ENCODE measurements around the gene VPS35L.

Gene VPS35L, protein sequence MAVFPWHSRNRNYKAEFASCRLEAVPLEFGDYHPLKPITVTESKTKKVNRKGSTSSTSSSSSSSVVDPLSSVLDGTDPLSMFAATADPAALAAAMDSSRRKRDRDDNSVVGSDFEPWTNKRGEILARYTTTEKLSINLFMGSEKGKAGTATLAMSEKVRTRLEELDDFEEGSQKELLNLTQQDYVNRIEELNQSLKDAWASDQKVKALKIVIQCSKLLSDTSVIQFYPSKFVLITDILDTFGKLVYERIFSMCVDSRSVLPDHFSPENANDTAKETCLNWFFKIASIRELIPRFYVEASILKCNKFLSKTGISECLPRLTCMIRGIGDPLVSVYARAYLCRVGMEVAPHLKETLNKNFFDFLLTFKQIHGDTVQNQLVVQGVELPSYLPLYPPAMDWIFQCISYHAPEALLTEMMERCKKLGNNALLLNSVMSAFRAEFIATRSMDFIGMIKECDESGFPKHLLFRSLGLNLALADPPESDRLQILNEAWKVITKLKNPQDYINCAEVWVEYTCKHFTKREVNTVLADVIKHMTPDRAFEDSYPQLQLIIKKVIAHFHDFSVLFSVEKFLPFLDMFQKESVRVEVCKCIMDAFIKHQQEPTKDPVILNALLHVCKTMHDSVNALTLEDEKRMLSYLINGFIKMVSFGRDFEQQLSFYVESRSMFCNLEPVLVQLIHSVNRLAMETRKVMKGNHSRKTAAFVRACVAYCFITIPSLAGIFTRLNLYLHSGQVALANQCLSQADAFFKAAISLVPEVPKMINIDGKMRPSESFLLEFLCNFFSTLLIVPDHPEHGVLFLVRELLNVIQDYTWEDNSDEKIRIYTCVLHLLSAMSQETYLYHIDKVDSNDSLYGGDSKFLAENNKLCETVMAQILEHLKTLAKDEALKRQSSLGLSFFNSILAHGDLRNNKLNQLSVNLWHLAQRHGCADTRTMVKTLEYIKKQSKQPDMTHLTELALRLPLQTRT

DNA sequence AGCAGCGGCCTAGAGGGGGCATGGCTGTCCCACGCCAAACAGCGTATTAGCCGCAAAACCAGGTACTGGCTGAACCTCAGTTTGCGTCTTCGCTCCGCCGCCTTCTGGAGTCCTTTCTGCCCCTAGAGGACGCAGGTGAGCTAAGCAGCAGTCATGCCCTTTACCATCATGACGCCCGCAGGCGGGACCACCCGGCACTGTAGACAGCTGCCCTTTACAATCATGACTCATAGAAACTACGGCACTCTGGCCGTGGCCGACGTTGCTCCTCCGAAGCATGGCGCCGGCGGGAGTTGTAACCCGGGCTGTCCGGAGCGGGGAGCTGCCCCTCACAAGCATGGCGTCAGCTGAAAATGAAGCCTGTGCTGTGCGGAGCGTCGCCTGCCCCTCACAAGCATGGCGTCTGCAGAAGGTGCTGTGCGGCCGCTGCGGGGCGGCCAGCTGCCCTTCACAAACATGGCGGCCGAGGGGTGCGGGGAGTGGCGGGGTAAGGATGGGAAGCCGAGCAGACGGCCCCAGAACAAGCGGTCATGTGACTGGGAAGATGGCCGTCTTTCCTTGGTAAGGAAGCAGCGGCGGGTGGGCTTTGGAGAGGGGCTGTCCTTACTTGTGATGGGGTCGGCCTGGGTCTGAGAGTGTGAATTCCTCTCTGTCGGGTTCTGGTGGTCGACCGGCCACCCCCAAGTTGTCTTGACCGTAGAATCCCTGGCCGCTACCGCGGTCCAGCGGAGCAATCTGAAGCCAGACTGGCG is at the start of gene VPS35L:
Gene VPS35L, plus strand, starts transcription at position 518 of the 752 bp plus-strand sequence. Its CDS starts 27 bp downstream, at position 545.
- DNase-seq: peak; percentile 99

DNA sequence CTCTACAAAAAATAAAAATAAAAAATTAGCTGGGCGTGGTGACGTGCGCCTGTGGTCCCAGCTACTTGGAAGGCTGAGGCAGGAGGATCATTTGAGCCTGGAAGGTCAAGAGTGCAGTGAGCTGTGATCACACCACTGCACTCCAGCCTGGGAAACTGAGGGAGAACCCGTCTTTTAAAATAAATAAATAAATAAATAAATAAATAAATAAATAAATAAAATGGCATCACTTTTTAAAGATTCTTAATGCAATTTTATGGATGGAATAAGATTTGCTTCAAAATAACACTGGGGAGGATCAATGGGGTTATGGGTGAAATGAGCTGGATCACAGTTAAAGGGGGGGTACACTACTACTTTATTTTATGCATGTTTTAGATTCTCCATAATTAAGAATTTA is 48.5 kb upstream of the VPS35L start:
- no peak for DNase-seq

DNA sequence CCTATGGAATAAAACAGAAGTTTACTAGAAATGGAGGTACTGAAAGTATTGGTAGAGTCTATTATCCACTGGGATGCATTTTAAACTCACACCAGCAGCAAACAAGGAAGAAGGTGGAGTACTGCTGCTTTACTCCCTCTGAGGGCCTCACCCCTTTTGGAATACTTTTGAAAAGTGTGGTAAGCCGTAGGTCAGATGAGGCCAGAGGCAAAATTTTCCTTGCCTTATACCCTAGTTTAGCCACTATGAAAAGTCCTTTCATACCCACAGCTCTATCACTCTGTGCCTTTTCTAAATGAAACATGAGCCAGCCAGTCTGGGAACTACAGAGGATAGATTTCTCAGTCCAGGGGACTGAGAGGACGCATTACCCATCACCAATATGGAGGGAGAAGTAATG is 47.6 kb upstream of the VPS35L start:
- DNase-seq: no peak

DNA sequence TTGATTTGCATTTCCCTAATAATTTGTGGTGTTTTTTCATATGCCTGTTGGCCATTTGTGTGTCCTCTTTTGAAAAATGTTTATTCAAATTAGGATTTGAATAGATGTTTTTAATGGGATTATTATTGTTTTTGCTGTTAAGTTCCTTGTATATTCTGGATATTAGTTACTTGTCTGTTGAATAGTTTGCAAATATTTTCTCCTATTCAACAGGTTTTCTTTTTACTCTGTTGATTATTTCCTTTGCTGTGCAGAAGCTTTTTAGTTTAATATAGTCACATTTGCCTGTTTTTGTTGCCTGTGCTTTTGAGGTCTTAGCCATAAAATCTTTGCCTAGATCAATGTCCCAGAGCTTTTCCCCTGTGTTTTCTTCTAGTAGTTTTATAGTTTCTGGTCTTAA is 43.2 kb upstream of the VPS35L start:
- no peak for DNase-seq

DNA sequence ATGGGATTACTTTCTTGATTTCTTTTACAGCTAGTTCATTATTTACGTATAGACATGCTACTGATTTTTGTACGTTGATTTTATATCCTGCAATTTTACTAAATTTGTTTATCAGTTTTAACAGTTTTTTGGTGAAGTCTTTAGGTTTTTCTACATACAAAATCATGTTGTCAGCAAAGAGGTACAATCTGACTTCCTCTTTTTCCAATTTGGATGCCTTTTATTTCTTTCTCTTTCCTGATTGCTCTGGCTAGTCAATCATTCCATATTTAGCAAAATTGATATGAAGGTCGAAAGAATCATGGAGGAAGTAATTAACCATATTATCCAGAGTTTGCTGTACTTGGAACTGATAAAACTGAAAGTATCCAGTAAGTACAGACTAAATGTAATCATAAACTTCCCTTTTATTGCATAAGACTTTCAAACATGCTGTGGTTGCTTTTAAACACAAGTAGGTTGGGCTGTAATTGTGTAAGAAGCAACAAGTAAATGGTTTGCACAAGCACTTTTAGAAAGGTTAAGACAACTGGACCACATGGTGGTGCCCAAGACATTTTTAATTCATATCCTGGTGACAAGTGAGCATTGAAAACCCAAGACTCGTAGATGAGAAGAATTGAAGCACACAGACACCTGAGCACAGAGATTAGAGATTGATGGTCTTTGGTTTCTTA is 42.0 kb upstream of the VPS35L start:
- peak; percentile 83 for DNase-seq

DNA sequence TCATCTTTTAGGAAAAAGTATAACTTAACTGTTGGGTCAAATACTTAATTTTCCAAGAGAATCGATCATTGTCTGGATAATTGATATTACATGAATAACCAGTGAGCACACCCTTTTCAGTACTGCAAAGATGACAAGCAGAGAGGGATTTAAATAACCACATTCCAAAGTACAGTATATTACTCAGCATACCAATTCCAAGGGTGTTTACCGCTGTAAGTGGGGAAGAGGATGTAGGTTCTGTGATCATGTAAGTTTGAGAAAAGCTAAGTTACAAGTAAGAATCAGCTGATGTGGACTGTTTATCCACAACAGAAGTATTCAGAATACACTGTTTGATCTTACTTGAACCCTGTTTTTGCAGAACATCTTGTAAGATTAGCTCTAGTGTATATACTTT is 39.7 kb upstream of the VPS35L start:
- no peak for DNase-seq

DNA sequence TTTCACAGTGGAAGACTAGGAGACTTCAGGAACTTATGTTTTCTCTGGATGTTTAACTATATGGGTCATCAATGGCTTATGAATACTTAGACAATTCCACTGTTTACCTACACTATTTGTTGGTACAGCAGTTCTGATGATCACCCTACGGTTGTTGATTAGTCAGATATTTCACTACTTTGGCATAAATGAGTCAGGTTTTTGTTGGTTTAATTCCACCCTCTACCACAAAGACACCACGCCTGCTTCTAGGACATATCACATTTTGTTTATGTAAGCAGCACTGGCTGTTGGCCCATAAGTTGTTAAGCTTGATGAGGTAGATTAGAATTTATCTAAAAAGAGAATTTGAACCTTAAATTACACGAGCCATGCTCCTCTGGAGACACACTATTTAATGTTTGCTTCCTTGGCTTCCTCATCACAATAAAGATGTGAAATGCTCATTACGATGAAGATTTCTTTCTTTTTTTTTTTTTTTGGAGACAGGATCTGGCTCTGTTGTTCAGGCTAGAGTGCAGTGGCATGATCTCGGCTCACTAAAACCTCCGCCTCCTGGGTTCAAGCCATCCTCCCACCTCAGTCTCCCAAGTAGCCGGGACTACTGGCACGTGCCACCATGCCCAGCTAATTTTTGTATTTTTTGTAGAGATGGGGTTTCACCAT is 37.9 kb upstream of the VPS35L start:
- peak; percentile 80 for DNase-seq

DNA sequence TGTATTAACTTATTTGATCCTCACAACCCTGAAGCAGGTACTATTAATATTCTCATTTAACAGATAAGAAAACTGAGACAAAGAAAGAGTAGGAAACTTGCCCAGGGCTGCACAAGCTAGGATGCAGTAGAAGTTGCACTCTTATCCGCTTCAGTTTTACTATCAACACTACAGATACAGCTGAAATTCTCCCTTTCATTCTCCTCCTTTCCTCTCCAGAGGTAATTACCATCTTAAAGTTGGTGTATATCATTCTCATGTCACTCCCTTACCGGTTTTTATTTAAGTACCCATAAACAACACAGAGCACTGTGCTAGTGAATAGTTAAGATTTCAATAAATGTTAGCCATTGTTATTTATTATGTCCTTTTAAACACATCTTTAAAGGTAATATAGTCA is 37.1 kb upstream of the VPS35L start:
- DNase-seq: no peak

DNA sequence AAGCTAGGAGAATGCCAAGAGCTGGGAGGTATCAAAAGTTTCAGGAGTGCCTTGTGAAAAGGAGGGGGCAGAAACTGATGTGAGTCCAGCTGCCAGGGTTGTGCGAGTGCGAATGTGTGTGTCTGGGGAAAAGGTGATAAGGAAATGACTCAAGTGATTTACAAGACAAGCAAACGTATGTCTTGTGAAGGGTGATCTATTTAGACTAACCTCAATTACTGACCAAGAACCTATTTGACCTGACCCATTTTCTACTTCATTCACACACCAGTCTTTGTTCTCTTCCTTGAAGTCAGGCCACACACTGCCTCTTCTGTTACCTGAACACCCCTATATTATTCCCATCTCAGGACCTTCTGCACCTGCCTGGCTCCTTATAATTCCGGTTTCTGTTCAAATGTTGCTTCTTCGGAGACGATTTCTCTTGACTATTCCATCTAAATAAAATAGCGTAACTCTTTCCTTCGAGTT is 34.6 kb upstream of the VPS35L start:
- peak; percentile 89 for DNase-seq

DNA sequence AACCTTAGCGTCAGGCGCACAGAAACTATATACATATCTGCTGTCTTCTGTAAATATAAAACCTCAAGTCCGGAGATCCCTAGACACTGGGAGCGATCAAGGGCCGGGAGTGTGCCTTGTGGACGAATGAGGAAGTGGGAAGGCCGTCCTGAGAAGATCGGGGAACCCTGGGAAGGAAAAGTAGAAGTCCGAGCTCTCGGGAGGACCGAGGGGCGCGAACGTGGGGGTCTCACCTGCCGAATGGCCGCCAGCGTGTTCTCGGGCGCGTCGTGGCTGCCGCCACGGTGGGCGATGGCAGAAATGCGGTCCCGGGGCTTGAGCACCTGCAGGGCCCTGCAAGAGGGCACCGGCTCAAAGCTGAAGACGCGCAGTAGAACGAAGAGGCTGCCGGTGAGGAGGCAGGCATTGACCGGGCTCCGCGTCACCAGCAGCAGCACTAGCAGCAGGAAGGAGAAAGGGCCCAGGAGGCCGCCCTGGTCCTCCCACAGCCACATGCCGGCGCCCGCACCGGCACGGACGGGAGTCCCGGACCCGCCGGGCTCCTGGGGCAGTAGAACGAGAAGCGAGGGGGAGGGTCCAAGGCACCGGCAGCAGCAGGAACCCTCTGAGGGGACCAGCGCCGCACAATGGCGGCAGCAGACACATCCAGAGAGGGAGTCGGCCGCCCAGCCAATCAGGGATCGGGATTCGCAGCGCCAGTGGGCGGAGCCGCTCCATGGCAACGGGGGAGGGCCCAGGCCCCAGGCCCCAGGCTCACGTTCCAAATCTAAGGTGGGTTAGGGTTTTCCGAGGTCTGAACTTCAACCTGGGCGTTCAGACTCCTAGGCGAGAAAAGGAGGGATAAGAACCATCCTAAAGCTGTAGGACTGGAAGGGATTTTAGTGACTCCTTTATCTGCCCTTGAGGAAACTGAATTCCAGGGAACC is 33.8 kb upstream of the VPS35L start, which contains the start of gene GDE1:
Gene GDE1, minus strand, starts transcription at position 628 of the 926 bp plus-strand sequence. Its CDS starts 134 bp downstream, at position 494.
- DNase-seq: peak; percentile 96

DNA sequence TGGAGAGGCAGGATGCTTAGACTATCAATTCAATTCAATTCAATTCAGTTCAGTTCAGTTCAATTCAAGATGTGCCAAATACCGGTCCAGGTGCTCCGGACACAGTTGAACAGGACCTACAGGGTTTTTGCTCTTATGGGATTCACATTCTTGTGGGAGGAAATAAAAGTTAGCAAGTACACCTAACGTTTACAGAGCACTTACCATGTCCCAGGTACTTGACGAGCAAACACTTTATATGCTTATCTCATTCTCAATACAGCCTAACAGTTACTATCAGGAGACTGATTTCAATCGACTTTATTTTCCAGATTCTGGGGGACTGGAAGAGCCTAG is 33.1 kb upstream of the VPS35L start:
- no peak for DNase-seq

DNA sequence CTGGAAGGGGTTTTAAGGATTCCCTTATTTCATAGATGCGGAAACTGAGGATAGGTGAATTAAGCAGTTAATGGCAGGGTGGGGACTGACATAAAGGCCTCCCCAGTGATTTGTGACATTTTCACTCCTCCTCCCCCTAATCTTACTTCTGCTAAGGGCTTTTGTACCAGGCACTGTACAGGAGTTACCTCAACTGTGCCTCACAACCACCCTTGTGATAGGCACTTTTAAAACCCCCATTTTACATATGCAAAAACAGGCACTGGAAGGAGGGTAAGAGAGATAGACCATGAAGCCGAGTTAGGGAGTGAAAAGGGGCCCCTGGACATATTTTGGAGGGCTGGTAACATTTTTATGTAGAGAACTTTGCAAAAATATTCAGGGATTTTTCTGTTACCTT is 32.7 kb upstream of the VPS35L start:
- peak; percentile 18 for DNase-seq

DNA sequence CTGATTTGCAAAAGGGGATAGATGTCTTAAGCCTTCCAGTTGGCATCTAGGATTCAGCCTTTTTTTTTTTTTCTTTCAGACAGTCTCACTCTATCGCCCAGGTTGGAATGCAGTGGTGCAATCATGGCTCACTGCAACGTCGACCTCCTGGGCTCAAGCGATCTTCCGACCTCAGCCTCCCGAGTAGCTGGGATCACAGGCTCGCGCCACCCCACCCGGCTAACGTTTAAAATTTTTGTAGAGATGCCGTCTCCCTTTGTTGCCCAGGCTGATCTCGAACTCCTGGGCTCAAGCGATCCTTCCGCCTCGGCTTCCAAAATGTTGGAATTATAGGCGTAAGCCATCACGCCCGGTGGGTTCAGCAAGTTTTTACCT is 32.3 kb upstream of the VPS35L start:
- DNase-seq: no peak

DNA sequence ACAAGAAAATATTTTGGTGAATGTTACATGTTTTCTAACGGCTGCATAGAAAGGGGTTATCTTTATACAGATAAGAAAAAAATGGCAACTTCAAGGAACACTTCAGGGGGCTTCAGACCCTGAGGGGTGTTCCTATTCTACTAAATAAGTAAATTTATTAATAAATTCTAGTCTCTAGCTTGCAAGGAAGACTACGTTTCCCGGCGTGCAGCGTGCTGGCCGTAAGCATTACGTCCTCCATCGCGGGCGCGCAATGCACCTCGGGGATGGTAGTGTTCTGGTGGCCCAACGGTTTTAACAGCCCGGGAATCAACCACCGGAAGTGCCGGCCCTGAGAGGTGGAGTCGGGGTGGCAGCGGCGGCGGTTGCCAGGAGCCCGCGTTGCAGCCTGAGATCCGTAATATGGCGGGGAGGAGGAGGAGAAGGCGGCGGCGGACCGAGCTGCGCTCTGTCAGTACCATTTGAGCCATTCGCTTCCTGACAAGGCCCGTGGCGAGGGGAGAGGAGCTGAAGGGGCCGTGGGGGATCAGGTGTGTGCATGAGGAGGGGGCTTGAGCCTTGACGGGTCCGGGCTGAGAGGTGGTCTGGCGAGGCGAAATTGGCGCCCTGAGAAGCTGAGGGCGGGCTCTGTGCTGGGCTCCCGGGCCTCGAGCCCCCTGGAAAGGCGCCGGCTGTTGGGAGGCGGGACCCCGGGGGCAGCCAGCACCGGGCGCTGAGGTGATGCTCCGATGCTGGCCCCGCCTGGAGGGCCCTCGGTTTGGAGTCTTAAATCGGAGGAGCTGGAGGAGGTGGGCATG is 31.7 kb upstream of the VPS35L start, which contains the start of gene CCP110:
Gene CCP110, plus strand, starts transcription at position 384 of the 797 bp plus-strand sequence. CDS start 3,940 bp downstream, outside the sequence.
- peak; percentile 99 for DNase-seq

DNA sequence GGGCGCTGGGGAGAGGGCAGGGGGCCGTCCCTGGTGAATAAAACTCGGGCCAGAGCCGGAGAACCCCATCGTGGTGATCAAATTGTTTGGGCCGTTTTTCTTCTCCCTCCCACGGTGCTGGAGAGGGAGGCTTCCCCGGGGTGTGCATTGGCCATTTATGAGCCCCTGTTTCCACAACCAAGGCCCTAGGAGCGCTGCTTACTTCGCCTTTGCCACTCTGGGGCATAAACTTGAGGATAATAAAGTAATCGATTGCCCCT is 31.2 kb upstream of the VPS35L start:
- no peak for DNase-seq

DNA sequence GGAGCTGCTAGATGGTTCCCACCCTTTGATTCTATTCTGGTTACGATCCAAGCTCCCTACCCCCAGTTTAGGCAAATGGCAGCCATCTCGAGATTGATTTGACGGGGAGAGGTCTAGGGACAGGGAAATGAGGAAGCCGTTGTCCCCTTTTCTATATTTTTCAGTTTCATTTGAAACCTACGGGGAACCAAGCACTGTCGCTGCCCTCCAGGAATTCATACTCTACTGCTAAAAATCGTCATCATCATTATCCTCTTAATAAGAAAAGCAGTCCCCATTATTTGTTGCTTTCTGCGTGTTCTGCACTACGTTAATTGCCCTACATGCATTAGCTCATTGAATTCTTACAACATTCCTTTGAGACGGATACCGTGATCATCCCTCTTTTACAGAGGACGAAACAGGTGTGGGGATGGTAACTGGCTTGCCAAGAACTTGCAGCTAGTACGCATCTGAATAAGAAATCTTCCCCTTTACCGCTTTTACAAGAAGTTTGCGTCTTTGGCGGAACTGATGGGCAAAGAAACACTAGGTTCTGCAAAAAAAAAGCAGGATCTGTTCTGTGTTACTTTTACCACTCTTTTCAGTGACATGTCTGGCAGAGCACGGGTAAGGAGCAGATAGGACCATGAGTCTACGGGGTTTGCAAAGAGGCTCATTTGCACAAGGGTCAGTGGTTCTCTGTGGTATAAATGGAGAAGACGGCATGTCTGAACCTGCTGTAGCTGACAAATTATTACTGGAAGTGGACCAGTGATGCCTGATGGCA is 30.7 kb upstream of the VPS35L start:
- peak; percentile 58 for DNase-seq

DNA sequence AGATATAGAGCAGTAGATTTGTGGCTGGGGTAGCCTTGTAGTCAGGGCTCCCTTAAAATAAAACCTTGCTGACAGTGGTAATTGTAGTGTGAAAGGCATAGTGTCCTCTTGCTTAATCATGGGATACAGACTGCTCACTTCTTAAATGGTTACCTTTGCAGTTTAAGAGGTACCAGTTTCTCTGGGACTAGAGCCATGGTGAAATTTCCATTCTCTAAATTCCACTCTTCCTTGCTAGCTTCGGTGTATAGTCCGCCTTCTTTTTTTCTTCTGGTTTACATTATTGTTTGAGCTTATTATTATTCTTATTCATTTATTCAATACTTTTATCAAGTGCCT is 30.1 kb upstream of the VPS35L start:
- no peak for DNase-seq

DNA sequence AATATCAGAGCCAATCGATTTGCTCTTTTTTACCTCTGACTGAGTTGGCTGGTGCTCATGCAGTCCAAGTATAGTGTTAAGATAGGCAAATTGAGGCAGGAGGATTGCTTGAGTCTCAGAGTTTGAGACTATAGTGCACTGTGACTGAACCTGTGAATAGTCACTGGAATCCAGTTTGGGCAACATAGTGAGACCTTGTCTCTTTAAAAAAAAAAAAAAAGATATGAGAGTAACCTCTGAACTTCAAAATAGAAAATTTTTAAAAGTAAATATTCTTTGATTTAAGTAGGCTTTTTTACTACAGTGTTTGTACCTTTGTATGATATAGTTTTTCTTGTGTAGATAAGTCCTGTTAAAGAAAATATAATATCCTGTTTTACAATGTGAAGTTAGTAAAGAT is 28.3 kb upstream of the VPS35L start:
- DNase-seq: no peak

DNA sequence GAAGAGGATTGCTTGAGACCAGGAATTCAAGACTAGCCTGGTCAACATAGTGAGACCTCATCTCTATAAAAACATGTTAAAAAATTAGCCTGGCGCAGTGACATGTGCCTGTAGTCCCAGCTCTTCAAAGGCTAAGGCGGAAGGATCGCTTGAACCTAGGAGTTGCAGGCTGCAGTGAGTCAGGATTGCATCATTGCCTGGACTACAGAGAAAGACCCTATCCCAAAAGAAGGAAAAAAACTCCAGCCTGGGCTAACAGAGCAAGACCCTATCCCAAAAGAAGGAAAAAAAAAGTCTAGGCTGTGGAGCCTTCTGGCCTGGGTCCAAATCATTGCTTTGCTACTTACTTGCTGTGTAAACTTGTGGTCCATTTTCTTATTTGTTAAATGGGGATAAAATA is 26.8 kb upstream of the VPS35L start:
- no peak for DNase-seq
